A549 (cell line): ENCODE data around the gene RIMS3. TPM values are rescaled to one million over a fixed set of nuclear protein-coding genes. Genes with fewer than 3 reads are reported as not detected.

Experiments
- ATAC-seq, 2 experiments: fragments of 200-7000 bp in 1 of 2; fragments of >200 bp in 1 of 2; cut with Nextera tagmentation in 1 of 2; cut with Tn5 transposase in 1 of 2; 3 replicates each; pipeline versions ENCODE4 v1.8.0 to v1.9.1; 2018 to 2020; ENCODE audit warnings: mild to moderate bottlenecking in 1 of 2, moderate library complexity in 1 of 2
- CTCF ChIA-PET: fragments of 300-600 bp; sonication (Branson Sonifier 250); formaldehyde crosslinking; extraction: SDS; loops from one replicate; lab custom pipeline; 2021; ENCODE audit warnings: antibody characterized with exemption, inconsistent platforms; lab: Yijun Ruan, JAX
- POLR2A ChIA-PET: fragments of 350-600 bp; formaldehyde crosslinking; extraction: SDS; loops from one replicate; lab custom pipeline; 2021; ENCODE audit warnings: antibody characterized with exemption, inconsistent platforms; lab: Yijun Ruan, JAX
- DNase-seq, 2 experiments: peaks; one replicate each; pipeline versions ENCODE4 v3.0.0 to v3.0.0-alpha.2; 2011 to 2016; ENCODE audit warnings: low read depth in 1 of 2, low spot score in 1 of 2
- FAIRE-seq: peaks from 2 replicates; lab custom pipeline; 2011; peaks lifted over from hg19 to GRCh38; lab: Jason Lieb, UNC
- H3K27ac ChIP-seq, 2 experiments: fragments of >200 bp; sonication (Bioruptor Twin); formaldehyde crosslinking; 3 replicates each; pipeline ENCODE4 v1.5.1; 2016 to 2017
- H3K4me1 ChIP-seq: fragments of >200 bp; sonication (Bioruptor Twin); formaldehyde crosslinking; 3 replicates; pipeline ENCODE4 v1.6.1; 2016
- H3K4me2 ChIP-seq: fragments of >200 bp; sonication (Bioruptor Twin); formaldehyde crosslinking; 3 replicates; pipeline ENCODE4 v1.6.1; 2016
- H3K4me3 ChIP-seq: fragments of >200 bp; sonication (Bioruptor Twin); formaldehyde crosslinking; 3 replicates; pipeline ENCODE4 v1.5.1; 2016
- H3K9me3 ChIP-seq: fragments of >200 bp; sonication (Bioruptor Twin); formaldehyde crosslinking; 3 replicates; pipeline ENCODE4 v1.6.1; 2016
- CEBPB ChIP-seq, 2 experiments: fragments of >200 bp in 1 of 2; sonication (Bioruptor Twin) in 1 of 2; formaldehyde crosslinking in 1 of 2; IDR thresholded peaks; 2 replicates each; pipeline ENCODE4 v1.6.1; 2012 to 2016
- CHD2 ChIP-seq: fragments of 150-350 bp; IDR thresholded peaks from 2 replicates; pipeline ENCODE4 v1.6.1; 2014; ENCODE audit warnings: low read length; ENCODE audit not compliant: partially characterized antibody
- EHF ChIP-seq: fragments of 250-450 bp; sonication (Bioruptor Pico); IDR thresholded peaks from 2 replicates; pipeline ENCODE4 v1.5.0; 2020; ENCODE audit warnings: mild to moderate bottlenecking
- EP300 ChIP-seq, 2 experiments: fragments of >200 bp; sonication (Bioruptor Twin); formaldehyde crosslinking; IDR thresholded peaks; 2 replicates in 1 of 2; 3 replicates in 1 of 2; pipeline ENCODE4 v1.6.1; 2016 to 2017
- FOXS1 ChIP-seq: fragments of 250-450 bp; sonication (Bioruptor Pico); IDR thresholded peaks from 2 replicates; pipeline ENCODE4 v1.5.0; 2020; ENCODE audit warnings: mild to moderate bottlenecking, moderate library complexity
- GATA3 ChIP-seq: IDR thresholded peaks from 2 replicates; pipeline ENCODE4 v1.6.1; 2012; ENCODE audit warnings: borderline replicate concordance
- HDAC2 ChIP-seq: fragments of 200-600 bp; sonication (generic); IDR thresholded peaks from 2 replicates; pipeline ENCODE4 v1.6.1; 2016
- HOXA7 ChIP-seq: fragments of 250-450 bp; sonication (Bioruptor Pico); IDR thresholded peaks from 2 replicates; pipeline ENCODE4 v1.5.0; 2020; ENCODE audit warnings: mild to moderate bottlenecking, moderate library complexity
- HOXB13 ChIP-seq: fragments of 250-450 bp; sonication (Bioruptor Pico); IDR thresholded peaks from 2 replicates; pipeline ENCODE4 v1.5.0; 2020; ENCODE audit warnings: low read depth, mild to moderate bottlenecking, moderate library complexity
- KDM1A ChIP-seq: fragments of 200-600 bp; sonication (generic); IDR thresholded peaks from 2 replicates; pipeline ENCODE4 v1.6.1; 2016; ENCODE audit warnings: low read depth, mild to moderate bottlenecking
- MAFK ChIP-seq: fragments of 450-650 bp; IDR thresholded peaks from 2 replicates; pipeline ENCODE4 v1.6.1; 2014; ENCODE audit not compliant: partially characterized antibody
- MYC ChIP-seq: IDR thresholded peaks from 2 replicates; pipeline ENCODE4 v1.6.1; 2012; ENCODE audit warnings: mild to moderate bottlenecking, inconsistent platforms, low read length, improper control_type of control experiment, borderline replicate concordance
- NR3C1 ChIP-seq: fragments of >200 bp; sonication (Bioruptor Twin); formaldehyde crosslinking; IDR thresholded peaks from 3 replicates; pipeline ENCODE4 v1.6.1; 2017
- POLR2AphosphoS2 ChIP-seq: conservative IDR thresholded peaks from 2 replicates; pipeline ENCODE4 v1.6.1; 2012; ENCODE audit warnings: low read length, improper control_type of control experiment, inconsistent platforms
- RARB ChIP-seq: fragments of 250-450 bp; sonication (Bioruptor Pico); IDR thresholded peaks from 2 replicates; pipeline ENCODE4 v1.8.0; 2021; ENCODE audit warnings: mild to moderate bottlenecking, moderate library complexity
- RFX5 ChIP-seq: fragments of 450-650 bp; IDR thresholded peaks from 2 replicates; pipeline ENCODE4 v1.7.1; 2014; ENCODE audit warnings: antibody characterized with exemption, mild to moderate bottlenecking, moderate library complexity
- SMC3 ChIP-seq: fragments of >200 bp; sonication (Bioruptor Twin); formaldehyde crosslinking; IDR thresholded peaks from 3 replicates; pipeline ENCODE4 v1.6.1; 2018; ENCODE audit warnings: inconsistent platforms
- ZNF302 ChIP-seq: fragments of 250-450 bp; sonication (Bioruptor Pico); IDR thresholded peaks from 2 replicates; pipeline ENCODE4 v1.9.0; 2021; ENCODE audit warnings: inconsistent platforms, mild to moderate bottlenecking, moderate library complexity
- WGBS: methylation state at CpG from one replicate; pipeline ENCODE4 v1.1.6; 2017; ENCODE audit errors: missing lambda C conversion rate; 5-methylcytosine and 5-hydroxymethylcytosine counted together
- polyA plus RNA-seq, 4 experiments: library from polyadenylated mRNA; depleted of rRNA in 3 of 4; stranded (reverse); fragments of >200 nt; fragmentation: RNase III in 1 of 4; extraction: RNeasy Plus Mini Kit Qiagen cat#74134 plus additional on column Dnase treatment in 1 of 4; gene quantifications; 2 replicates in 3 of 4; 3 replicates in 1 of 4; pipeline ENCODE4 v1.2.3, GENCODE V29; 2011 to 2017
- TF ChIP-seq, protein P1 (sequence below): fragments of 450-650 bp; IDR thresholded peaks from 2 replicates; pipeline ENCODE4 v1.6.1; 2014; ENCODE audit warnings: antibody characterized with exemption
- TF ChIP-seq, protein P2 (sequence below): IDR thresholded peaks from 2 replicates; pipeline ENCODE4 v1.6.1; 2012
- TF ChIP-seq, protein P3 (sequence below): IDR thresholded peaks from 2 replicates; pipeline ENCODE4 v1.6.1; 2012; ENCODE audit warnings: low read depth, borderline replicate concordance
- TF ChIP-seq, protein P4 (sequence below): fragments of 250-450 bp; sonication (Bioruptor Pico); IDR thresholded peaks from 2 replicates; pipeline ENCODE4 v1.5.0; 2021; ENCODE audit warnings: mild to moderate bottlenecking, moderate library complexity, borderline replicate concordance
- TF ChIP-seq, protein P5 (sequence below): fragments of 200-600 bp; sonication (generic); IDR thresholded peaks from 2 replicates; pipeline ENCODE4 v1.6.1; 2016; ENCODE audit warnings: antibody characterized with exemption, mild to moderate bottlenecking, moderate library complexity
- TF ChIP-seq, protein P6 (sequence below): fragments of >200 bp; sonication (Bioruptor Twin); formaldehyde crosslinking; IDR thresholded peaks from 2 replicates; pipeline ENCODE4 v1.6.1; 2016
- TF ChIP-seq, protein P7 (sequence below): fragments of >200 bp; sonication (Bioruptor Twin); formaldehyde crosslinking; IDR thresholded peaks from 3 replicates; pipeline ENCODE4 v1.6.1; 2016

RIMS3 gene
- polyA plus RNA-seq, 2 of the 4 experiments (the other 2 are of a cell fraction) = 1.5 to 1.9 TPM

DNA sequence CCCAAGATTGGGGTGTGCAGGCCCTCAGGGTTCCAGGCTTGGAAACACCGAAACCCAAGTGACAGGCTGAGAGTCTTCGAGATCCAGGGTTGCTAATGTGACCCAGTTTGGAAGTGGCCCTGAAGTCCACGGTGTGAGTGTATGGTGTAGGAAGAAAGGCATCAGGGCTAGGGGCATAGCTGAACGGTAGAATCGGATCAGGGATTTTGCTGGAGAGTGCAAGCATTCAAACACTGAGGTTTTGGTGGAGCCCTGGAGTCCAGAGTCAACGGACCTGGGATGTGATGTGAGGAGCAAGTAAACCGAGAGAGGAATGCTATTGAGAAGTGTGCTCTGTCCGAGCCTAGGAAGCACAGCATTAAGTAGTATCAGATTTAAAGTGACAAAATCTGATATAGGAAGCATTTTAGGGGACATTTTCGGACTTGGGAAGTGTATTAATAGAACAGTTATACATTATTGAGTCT is 27.0 kb upstream of the RIMS3 start:
- Histone ChIP-seq H3K9me3 (no peaks in the 10 kb centered on the region), H3K4me2 (peak overlapping the region; percentile 96), H3K4me1 (peaks cover 18% of the 10 kb centered on the region), H3K4me3 (peak overlapping the region; percentile 97), H3K27ac (peak overlapping the region; percentile 99 to 100)
- DNase-seq (peak in 1 of 2 experiments; percentile 21), ATAC-seq (peak in 1 of 2 experiments; percentile 26; a peak in 3 of 6 replicates), FAIRE-seq (no peak)
- TF ChIP-seq HDAC2 = no peak
- TF ChIP-seq, protein P1, sequence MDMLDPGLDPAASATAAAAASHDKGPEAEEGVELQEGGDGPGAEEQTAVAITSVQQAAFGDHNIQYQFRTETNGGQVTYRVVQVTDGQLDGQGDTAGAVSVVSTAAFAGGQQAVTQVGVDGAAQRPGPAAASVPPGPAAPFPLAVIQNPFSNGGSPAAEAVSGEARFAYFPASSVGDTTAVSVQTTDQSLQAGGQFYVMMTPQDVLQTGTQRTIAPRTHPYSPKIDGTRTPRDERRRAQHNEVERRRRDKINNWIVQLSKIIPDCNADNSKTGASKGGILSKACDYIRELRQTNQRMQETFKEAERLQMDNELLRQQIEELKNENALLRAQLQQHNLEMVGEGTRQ = peak; percentile 52
- CTCF ChIA-PET = interaction anchor here (1.4 to 2.2 kb wide), 3 partner anchors 23 to 157 kb away, joined by 3 to 8 read pairs (median 4); no protein-coding TSS in a partner anchor
- POLR2A ChIA-PET = interaction anchor here (1.0 to 2.3 kb wide), 9 partner anchors 9 to 169 kb away, joined by 3 to 19 read pairs (median 8); partner anchors contain the start of gene CITED4
- WGBS = 2% methylated on average over 7 of the region's 9 CpGs

DNA sequence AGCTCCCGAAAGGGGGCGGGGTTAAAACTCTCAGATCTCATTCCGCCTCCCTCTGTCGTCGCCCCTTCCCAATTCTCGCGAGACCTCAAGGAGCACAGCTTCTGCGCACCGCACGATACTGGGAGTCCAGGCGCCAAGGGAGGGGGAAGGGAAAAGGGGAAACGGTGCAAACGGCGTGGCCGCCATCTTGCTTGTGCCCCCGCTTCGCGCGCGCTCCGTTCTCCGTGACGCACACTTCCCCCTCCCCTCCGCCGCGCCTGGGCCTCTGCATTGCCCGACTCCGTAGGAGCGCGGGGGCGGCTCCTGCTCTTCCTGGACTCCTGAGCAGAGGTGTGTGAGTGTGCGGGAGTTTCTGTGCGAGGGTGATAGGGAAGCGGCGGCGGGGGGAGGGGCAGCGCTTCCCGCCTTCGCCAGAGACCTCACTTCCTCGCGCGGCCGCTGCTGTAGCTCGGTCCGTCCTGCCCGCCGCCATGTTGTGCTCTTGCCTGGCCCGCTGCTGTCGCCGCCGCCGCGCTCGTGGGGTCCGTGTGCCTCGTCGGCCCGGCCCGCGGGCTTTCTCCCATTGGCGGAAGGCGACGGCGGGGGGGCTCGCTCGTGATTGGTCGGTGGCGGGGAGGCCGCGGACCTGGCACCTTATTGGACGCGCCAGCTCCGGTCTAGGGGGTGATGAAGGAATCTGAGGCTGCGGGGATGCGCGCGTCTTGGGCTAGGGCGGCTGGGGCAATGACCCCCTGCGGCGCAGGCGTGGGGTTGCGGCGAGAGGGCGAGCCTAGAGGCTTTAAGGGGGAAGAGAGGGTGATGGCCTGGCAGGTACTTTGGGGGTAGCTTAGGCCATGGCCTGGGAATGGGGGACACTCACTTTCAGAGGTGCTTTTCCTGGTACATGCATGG is 26.3 kb upstream of the RIMS3 start, which contains the start of gene NFYC:
TSS of gene NFYC (plus strand) at position 167 of the 891 bp plus-strand sequence. CDS start 47,140 bp downstream, outside the sequence.
- WGBS = 0% methylated on average over 5 of the region's 84 CpGs
- ChIA-PET POLR2A (interaction anchor here (0.6 to 2.3 kb wide), 18 partner anchors 9 to 806 kb away, joined by 3 to 19 read pairs (median 4); partner anchors contain the start of genes CITED4 and RIMS3), CTCF (interaction anchor here (1.4 to 2.2 kb wide), 3 partner anchors 22 to 158 kb away, joined by 3 to 8 read pairs (median 4); no protein-coding TSS in a partner anchor)
- DNase-seq = peak; percentile 87 to 98
- peak; percentile 94 to 95 for ATAC-seq
- H3K9me3 ChIP-seq = no peaks in the 10 kb centered on the region
- peak within 1 kb of the TSS; percentile 97 for H3K4me3 ChIP-seq
- H3K27ac ChIP-seq = peak within 1 kb of the TSS; percentile 99 to 100
- H3K4me1 ChIP-seq = peaks cover 18% of the 10 kb centered on the region
- FAIRE-seq = no peak
- H3K4me2 ChIP-seq = peak within 1 kb of the TSS; percentile 96
- TF ChIP-seq HOXA7 (CRISPR knock-in tag) (no peak), MYC (peak; percentile 26; the same call in 1 of the 2 replicates), RARB (no peak), NR3C1 (no peak), SMC3 (0 out of 3 replicates have a peak, but pooled peaks have one; percentile 6), MAFK (no peak), KDM1A (0 out of 2 replicates have a peak, but pooled peaks have one; percentile 33), CEBPB (IDR thresholded peaks at IDR 0.05) (no peak), ZNF302 (CRISPR knock-in tag) (no peak), GATA3 (peak; percentile 32; the same call in 1 of the 2 replicates), HOXB13 (no peak), RFX5 (peak; percentile 43; the same call in 1 of the 2 replicates), EP300 (IDR thresholded peaks at IDR 0.05) (no peak), EHF (no peak), CHD2 (peak; percentile 94), FOXS1 (CRISPR knock-in tag) (no peak), POLR2AphosphoS2 (no peak)
- TF ChIP-seq, protein P2, sequence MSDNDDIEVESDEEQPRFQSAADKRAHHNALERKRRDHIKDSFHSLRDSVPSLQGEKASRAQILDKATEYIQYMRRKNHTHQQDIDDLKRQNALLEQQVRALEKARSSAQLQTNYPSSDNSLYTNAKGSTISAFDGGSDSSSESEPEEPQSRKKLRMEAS = peak; percentile 79
- TF ChIP-seq, protein P3, sequence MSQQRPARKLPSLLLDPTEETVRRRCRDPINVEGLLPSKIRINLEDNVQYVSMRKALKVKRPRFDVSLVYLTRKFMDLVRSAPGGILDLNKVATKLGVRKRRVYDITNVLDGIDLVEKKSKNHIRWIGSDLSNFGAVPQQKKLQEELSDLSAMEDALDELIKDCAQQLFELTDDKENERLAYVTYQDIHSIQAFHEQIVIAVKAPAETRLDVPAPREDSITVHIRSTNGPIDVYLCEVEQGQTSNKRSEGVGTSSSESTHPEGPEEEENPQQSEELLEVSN = 0 out of 2 replicates have a peak, but pooled peaks have one; percentile 18
- TF ChIP-seq, protein P4, sequence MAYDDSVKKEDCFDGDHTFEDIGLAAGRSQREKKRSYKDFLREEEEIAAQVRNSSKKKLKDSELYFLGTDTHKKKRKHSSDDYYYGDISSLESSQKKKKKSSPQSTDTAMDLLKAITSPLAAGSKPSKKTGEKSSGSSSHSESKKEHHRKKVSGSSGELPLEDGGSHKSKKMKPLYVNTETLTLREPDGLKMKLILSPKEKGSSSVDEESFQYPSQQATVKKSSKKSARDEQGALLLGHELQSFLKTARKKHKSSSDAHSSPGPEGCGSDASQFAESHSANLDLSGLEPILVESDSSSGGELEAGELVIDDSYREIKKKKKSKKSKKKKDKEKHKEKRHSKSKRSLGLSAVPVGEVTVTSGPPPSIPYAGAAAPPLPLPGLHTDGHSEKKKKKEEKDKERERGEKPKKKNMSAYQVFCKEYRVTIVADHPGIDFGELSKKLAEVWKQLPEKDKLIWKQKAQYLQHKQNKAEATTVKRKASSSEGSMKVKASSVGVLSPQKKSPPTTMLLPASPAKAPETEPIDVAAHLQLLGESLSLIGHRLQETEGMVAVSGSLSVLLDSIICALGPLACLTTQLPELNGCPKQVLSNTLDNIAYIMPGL = peak; percentile 78; the same call in 1 of the 2 replicates
- TF ChIP-seq, protein P5, sequence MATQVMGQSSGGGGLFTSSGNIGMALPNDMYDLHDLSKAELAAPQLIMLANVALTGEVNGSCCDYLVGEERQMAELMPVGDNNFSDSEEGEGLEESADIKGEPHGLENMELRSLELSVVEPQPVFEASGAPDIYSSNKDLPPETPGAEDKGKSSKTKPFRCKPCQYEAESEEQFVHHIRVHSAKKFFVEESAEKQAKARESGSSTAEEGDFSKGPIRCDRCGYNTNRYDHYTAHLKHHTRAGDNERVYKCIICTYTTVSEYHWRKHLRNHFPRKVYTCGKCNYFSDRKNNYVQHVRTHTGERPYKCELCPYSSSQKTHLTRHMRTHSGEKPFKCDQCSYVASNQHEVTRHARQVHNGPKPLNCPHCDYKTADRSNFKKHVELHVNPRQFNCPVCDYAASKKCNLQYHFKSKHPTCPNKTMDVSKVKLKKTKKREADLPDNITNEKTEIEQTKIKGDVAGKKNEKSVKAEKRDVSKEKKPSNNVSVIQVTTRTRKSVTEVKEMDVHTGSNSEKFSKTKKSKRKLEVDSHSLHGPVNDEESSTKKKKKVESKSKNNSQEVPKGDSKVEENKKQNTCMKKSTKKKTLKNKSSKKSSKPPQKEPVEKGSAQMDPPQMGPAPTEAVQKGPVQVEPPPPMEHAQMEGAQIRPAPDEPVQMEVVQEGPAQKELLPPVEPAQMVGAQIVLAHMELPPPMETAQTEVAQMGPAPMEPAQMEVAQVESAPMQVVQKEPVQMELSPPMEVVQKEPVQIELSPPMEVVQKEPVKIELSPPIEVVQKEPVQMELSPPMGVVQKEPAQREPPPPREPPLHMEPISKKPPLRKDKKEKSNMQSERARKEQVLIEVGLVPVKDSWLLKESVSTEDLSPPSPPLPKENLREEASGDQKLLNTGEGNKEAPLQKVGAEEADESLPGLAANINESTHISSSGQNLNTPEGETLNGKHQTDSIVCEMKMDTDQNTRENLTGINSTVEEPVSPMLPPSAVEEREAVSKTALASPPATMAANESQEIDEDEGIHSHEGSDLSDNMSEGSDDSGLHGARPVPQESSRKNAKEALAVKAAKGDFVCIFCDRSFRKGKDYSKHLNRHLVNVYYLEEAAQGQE = peak; percentile 88
- TF ChIP-seq, protein P6, sequence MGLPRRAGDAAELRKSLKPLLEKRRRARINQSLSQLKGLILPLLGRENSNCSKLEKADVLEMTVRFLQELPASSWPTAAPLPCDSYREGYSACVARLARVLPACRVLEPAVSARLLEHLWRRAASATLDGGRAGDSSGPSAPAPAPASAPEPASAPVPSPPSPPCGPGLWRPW = no peak
- TF ChIP-seq, protein P7, sequence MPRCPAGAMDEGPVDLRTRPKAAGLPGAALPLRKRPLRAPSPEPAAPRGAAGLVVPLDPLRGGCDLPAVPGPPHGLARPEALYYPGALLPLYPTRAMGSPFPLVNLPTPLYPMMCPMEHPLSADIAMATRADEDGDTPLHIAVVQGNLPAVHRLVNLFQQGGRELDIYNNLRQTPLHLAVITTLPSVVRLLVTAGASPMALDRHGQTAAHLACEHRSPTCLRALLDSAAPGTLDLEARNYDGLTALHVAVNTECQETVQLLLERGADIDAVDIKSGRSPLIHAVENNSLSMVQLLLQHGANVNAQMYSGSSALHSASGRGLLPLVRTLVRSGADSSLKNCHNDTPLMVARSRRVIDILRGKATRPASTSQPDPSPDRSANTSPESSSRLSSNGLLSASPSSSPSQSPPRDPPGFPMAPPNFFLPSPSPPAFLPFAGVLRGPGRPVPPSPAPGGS = peak; percentile 61
